Esophagus squamous epithelium (tissue), 4 donors: ENCODE data around the gene TBXAS1.

Experiments used
- CTCF ChIP-seq, 6 experiments: fragments of 450-650 bp in 4 of 6; fragments of 200-600 bp in 2 of 6; sonication (generic) in 2 of 6; IDR thresholded peaks; one replicate each; pipeline ENCODE4 v1.5.1; 2016 to 2019; ENCODE audit warnings: antibody characterized with exemption in 6 of 6, mild to moderate bottlenecking in 4 of 6, moderate library complexity in 4 of 6
- POLR2A ChIP-seq, 4 donors: fragments of 450-650 bp; IDR thresholded peaks; one replicate each; pipeline ENCODE4 v1.6.1; 2017; ENCODE audit warnings: antibody characterized with exemption in 4 of 4, mild to moderate bottlenecking in 4 of 4, moderate library complexity in 3 of 4

- TF ChIP-seq POLR2A (IDR thresholded peaks at IDR 0.05) (no peak), CTCF (IDR thresholded peaks at IDR 0.05) (no peak)
Measured at GRCh38 chr7:139861803-139862202, 32.7 kb downstream of the TBXAS1 start.
